HEK293 (cell line): ENCODE measurements around the gene SRMS.

Experiments used
- GLI4 ChIP-seq: fragments of 450-650 bp; formaldehyde crosslinking; IDR thresholded peaks from 2 replicates; pipeline ENCODE4 v1.5.1; 2016; ENCODE audit warnings: missing biosample characterization, missing genetic modification characterization
- MEIS1 ChIP-seq: sonication (generic); formaldehyde crosslinking; IDR thresholded peaks from 2 replicates; pipeline ENCODE4 v1.8.1; 2022; ENCODE audit warnings: missing genetic modification reagents, mild to moderate bottlenecking, borderline replicate concordance
- OSR2 ChIP-seq: fragments of 450-650 bp; formaldehyde crosslinking; IDR thresholded peaks from 2 replicates; pipeline ENCODE4 v1.5.1; 2016; ENCODE audit warnings: missing biosample characterization, missing genetic modification characterization
- OVOL3 ChIP-seq: fragments of 450-650 bp; formaldehyde crosslinking; IDR thresholded peaks from 2 replicates; pipeline ENCODE4 v1.5.1; 2016; ENCODE audit warnings: missing biosample characterization, missing genetic modification characterization
- PRDM4 ChIP-seq: fragments of 450-650 bp; formaldehyde crosslinking; IDR thresholded peaks from 2 replicates; pipeline ENCODE4 v1.5.1; 2017; ENCODE audit warnings: missing biosample characterization, missing genetic modification characterization
- ZBTB8A ChIP-seq: fragments of 450-650 bp; formaldehyde crosslinking; IDR thresholded peaks from 2 replicates; pipeline ENCODE4 v1.5.1; 2016; ENCODE audit warnings: missing biosample characterization, missing genetic modification characterization
- ZFHX2 ChIP-seq: fragments of 450-650 bp; formaldehyde crosslinking; conservative IDR thresholded peaks from 2 replicates; pipeline ENCODE4 v1.5.1; 2016; ENCODE audit warnings: missing biosample characterization, missing genetic modification characterization
- ZFP3 ChIP-seq: fragments of 450-650 bp; formaldehyde crosslinking; IDR thresholded peaks from 2 replicates; pipeline ENCODE4 v1.5.1; 2016; ENCODE audit warnings: low read depth, missing biosample characterization, missing genetic modification characterization
- ZNF10 ChIP-seq: fragments of 450-650 bp; formaldehyde crosslinking; IDR thresholded peaks from 2 replicates; pipeline ENCODE4 v1.5.1; 2017; ENCODE audit warnings: missing biosample characterization, missing genetic modification characterization
- ZNF133 ChIP-seq: fragments of 450-650 bp; formaldehyde crosslinking; IDR thresholded peaks from 2 replicates; pipeline ENCODE4 v1.5.1; 2016; ENCODE audit warnings: missing biosample characterization, missing genetic modification characterization
- ZNF138 ChIP-seq: fragments of 450-650 bp; formaldehyde crosslinking; IDR thresholded peaks from 2 replicates; pipeline ENCODE4 v1.5.1; 2016; ENCODE audit warnings: missing biosample characterization, missing genetic modification characterization, borderline replicate concordance
- ZNF140 ChIP-seq: fragments of 450-650 bp; formaldehyde crosslinking; IDR thresholded peaks from 2 replicates; pipeline ENCODE4 v1.5.1; 2016; ENCODE audit warnings: missing biosample characterization, missing genetic modification characterization
- ZNF223 ChIP-seq: fragments of 450-650 bp; formaldehyde crosslinking; IDR thresholded peaks from 2 replicates; pipeline ENCODE4 v1.5.1; 2016; ENCODE audit warnings: missing biosample characterization, missing genetic modification characterization
- ZNF394 ChIP-seq: fragments of 450-650 bp; formaldehyde crosslinking; IDR thresholded peaks from 2 replicates; pipeline ENCODE4 v1.5.1; 2016; ENCODE audit warnings: missing biosample characterization, missing genetic modification characterization, mild to moderate bottlenecking, moderate library complexity, borderline replicate concordance
- ZNF514 ChIP-seq: fragments of 450-650 bp; formaldehyde crosslinking; IDR thresholded peaks from 2 replicates; pipeline ENCODE4 v1.5.1; 2016; ENCODE audit warnings: missing biosample characterization, missing genetic modification characterization
- ZNF529 ChIP-seq: fragments of 450-650 bp; formaldehyde crosslinking; IDR thresholded peaks from 2 replicates; pipeline ENCODE4 v1.5.1; 2017; ENCODE audit warnings: missing genetic modification characterization, missing biosample characterization; ENCODE audit not compliant: insufficient replicate concordance
- ZNF548 ChIP-seq: fragments of 450-650 bp; formaldehyde crosslinking; IDR thresholded peaks from 2 replicates; pipeline ENCODE4 v1.5.1; 2016; ENCODE audit warnings: missing biosample characterization, missing genetic modification characterization
- ZNF670 ChIP-seq: fragments of 450-650 bp; formaldehyde crosslinking; IDR thresholded peaks from 2 replicates; pipeline ENCODE4 v1.5.1; 2016; ENCODE audit warnings: missing biosample characterization, missing genetic modification characterization, low read depth
- ZNF707 ChIP-seq: fragments of 450-650 bp; formaldehyde crosslinking; IDR thresholded peaks from 2 replicates; pipeline ENCODE4 v1.5.1; 2016; ENCODE audit warnings: missing biosample characterization, missing genetic modification characterization
- ZNF830 ChIP-seq: fragments of 450-650 bp; IDR thresholded peaks from 2 replicates; pipeline ENCODE4 v1.5.0; 2018; ENCODE audit warnings: missing biosample characterization, missing genetic modification characterization, low read depth, mild to moderate bottlenecking, moderate library complexity
- TF ChIP-seq, protein P1 (sequence below): fragments of 450-650 bp; formaldehyde crosslinking; conservative IDR thresholded peaks from 2 replicates; pipeline ENCODE4 v1.5.1; 2016; ENCODE audit warnings: low read depth, missing biosample characterization, missing genetic modification characterization
- TF ChIP-seq, protein P2 (sequence below): fragments of 450-650 bp; formaldehyde crosslinking; IDR thresholded peaks from 2 replicates; pipeline ENCODE4 v1.5.1; 2016; ENCODE audit warnings: missing biosample characterization, missing genetic modification characterization
- TF ChIP-seq, protein P3 (sequence below): fragments of 450-650 bp; formaldehyde crosslinking; IDR thresholded peaks from 2 replicates; pipeline ENCODE4 v1.5.1; 2016; ENCODE audit warnings: missing biosample characterization, missing genetic modification characterization
- TF ChIP-seq, protein P4 (sequence below): fragments of 450-650 bp; formaldehyde crosslinking; IDR thresholded peaks from 2 replicates; pipeline ENCODE4 v1.5.1; 2016; ENCODE audit warnings: missing biosample characterization, missing genetic modification characterization, low read depth
- TF ChIP-seq, protein P5 (sequence below): fragments of 450-650 bp; formaldehyde crosslinking; IDR thresholded peaks from 2 replicates; pipeline ENCODE4 v1.5.0; 2017; ENCODE audit warnings: missing biosample characterization, missing genetic modification characterization, borderline replicate concordance

Gene SRMS

GRCh38 chr20:63501818-63502670 is 45.5 kb downstream of the SRMS start (continued):
- TF ChIP-seq, protein P1, sequence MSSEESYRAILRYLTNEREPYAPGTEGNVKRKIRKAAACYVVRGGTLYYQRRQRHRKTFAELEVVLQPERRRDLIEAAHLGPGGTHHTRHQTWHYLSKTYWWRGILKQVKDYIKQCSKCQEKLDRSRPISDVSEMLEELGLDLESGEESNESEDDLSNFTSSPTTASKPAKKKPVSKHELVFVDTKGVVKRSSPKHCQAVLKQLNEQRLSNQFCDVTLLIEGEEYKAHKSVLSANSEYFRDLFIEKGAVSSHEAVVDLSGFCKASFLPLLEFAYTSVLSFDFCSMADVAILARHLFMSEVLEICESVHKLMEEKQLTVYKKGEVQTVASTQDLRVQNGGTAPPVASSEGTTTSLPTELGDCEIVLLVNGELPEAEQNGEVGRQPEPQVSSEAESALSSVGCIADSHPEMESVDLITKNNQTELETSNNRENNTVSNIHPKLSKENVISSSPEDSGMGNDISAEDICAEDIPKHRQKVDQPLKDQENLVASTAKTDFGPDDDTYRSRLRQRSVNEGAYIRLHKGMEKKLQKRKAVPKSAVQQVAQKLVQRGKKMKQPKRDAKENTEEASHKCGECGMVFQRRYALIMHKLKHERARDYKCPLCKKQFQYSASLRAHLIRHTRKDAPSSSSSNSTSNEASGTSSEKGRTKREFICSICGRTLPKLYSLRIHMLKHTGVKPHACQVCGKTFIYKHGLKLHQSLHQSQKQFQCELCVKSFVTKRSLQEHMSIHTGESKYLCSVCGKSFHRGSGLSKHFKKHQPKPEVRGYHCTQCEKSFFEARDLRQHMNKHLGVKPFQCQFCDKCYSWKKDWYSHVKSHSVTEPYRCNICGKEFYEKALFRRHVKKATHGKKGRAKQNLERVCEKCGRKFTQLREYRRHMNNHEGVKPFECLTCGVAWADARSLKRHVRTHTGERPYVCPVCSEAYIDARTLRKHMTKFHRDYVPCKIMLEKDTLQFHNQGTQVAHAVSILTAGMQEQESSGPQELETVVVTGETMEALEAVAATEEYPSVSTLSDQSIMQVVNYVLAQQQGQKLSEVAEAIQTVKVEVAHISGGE (tag by site-specific recombination), result no peak
- TF ChIP-seq ZNF707 (tag by site-specific recombination), result no peak
- peak; percentile 50 for TF ChIP-seq ZBTB8A (tag by site-specific recombination)
- no peak for TF ChIP-seq ZNF830 (tag by site-specific recombination)
- TF ChIP-seq OVOL3 (tag by site-specific recombination), result no peak
- TF ChIP-seq, protein P2, sequence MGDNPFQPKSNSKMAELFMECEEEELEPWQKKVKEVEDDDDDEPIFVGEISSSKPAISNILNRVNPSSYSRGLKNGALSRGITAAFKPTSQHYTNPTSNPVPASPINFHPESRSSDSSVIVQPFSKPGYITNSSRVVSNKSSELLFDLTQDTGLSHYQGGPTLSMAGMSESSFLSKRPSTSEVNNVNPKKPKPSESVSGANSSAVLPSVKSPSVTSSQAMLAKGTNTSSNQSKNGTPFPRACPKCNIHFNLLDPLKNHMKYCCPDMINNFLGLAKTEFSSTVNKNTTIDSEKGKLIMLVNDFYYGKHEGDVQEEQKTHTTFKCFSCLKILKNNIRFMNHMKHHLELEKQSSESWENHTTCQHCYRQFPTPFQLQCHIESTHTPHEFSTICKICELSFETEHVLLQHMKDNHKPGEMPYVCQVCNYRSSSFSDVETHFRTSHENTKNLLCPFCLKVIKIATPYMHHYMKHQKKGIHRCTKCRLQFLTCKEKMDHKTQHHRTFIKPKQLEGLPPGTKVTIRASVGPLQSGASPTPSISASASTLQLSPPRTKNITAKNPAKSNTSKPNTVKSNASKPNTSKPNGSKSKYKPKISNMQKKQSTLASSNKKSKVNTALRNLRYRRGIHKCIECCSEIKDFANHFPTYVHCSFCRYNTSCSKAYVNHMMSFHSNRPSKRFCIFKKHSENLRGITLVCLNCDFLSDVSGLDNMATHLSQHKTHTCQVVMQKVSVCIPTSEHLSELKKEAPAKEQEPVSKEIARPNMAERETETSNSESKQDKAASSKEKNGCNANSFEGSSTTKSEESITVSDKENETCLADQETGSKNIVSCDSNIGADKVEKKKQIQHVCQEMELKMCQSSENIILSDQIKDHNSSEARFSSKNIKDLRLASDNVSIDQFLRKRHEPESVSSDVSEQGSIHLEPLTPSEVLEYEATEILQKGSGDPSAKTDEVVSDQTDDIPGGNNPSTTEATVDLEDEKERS (tag by site-specific recombination), result no peak
- no peak for TF ChIP-seq ZNF514 (tag by site-specific recombination)
- TF ChIP-seq ZNF223 (tag by site-specific recombination), result no peak
- TF ChIP-seq OSR2, result no peak; the same call in 1 of the 2 replicates
- TF ChIP-seq ZNF133 (tag by site-specific recombination), result no peak
- no peak for TF ChIP-seq ZFP3 (tag by site-specific recombination)
- TF ChIP-seq ZNF140 (tag by site-specific recombination), result no peak
- no peak for TF ChIP-seq GLI4 (tag by site-specific recombination)
- no peak for TF ChIP-seq ZNF138 (tag by site-specific recombination)
- TF ChIP-seq ZNF548 (tag by site-specific recombination), result no peak
- TF ChIP-seq, protein P3, sequence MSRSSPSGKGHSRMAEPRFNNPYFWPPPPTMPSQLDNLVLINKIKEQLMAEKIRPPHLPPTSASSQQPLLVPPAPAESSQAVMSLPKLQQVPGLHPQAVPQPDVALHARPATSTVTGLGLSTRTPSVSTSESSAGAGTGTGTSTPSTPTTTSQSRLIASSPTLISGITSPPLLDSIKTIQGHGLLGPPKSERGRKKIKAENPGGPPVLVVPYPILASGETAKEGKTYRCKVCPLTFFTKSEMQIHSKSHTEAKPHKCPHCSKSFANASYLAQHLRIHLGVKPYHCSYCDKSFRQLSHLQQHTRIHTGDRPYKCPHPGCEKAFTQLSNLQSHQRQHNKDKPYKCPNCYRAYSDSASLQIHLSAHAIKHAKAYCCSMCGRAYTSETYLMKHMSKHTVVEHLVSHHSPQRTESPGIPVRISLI (tag by site-specific recombination), result no peak
- no peak for TF ChIP-seq ZNF670 (tag by site-specific recombination)
- TF ChIP-seq ZNF394 (tag by site-specific recombination), result peak; percentile 26; the same call in 1 of the 2 replicates
- TF ChIP-seq, protein P4, sequence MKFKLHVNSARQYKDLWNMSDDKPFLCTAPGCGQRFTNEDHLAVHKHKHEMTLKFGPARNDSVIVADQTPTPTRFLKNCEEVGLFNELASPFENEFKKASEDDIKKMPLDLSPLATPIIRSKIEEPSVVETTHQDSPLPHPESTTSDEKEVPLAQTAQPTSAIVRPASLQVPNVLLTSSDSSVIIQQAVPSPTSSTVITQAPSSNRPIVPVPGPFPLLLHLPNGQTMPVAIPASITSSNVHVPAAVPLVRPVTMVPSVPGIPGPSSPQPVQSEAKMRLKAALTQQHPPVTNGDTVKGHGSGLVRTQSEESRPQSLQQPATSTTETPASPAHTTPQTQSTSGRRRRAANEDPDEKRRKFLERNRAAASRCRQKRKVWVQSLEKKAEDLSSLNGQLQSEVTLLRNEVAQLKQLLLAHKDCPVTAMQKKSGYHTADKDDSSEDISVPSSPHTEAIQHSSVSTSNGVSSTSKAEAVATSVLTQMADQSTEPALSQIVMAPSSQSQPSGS (tag by site-specific recombination), result peak; percentile 98
- TF ChIP-seq ZNF10 (tag by site-specific recombination), result no peak
- TF ChIP-seq PRDM4, result no peak
- no peak for TF ChIP-seq ZNF529 (tag by site-specific recombination)
- TF ChIP-seq MEIS1 (CRISPR knock-in tag), result no peak
- no peak for TF ChIP-seq ZFHX2 (tag by site-specific recombination)
- TF ChIP-seq, protein P5, sequence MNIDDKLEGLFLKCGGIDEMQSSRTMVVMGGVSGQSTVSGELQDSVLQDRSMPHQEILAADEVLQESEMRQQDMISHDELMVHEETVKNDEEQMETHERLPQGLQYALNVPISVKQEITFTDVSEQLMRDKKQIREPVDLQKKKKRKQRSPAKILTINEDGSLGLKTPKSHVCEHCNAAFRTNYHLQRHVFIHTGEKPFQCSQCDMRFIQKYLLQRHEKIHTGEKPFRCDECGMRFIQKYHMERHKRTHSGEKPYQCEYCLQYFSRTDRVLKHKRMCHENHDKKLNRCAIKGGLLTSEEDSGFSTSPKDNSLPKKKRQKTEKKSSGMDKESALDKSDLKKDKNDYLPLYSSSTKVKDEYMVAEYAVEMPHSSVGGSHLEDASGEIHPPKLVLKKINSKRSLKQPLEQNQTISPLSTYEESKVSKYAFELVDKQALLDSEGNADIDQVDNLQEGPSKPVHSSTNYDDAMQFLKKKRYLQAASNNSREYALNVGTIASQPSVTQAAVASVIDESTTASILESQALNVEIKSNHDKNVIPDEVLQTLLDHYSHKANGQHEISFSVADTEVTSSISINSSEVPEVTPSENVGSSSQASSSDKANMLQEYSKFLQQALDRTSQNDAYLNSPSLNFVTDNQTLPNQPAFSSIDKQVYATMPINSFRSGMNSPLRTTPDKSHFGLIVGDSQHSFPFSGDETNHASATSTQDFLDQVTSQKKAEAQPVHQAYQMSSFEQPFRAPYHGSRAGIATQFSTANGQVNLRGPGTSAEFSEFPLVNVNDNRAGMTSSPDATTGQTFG, result no peak
